GM19193 (cell line): Measurements from ENCODE around the gene MYT1.

Source experiments
- POLR2A ChIP-seq: IDR thresholded peaks from 4 replicates; pipeline ENCODE4 v1.6.1; 2011; ENCODE audit not compliant: insufficient read depth, insufficient read length; ENCODE audit errors: extremely low read depth

The MYT1 gene

GRCh38 chr20:64256282-64256935 is 92.2 kb downstream of the MYT1 start:
- TF ChIP-seq POLR2A: no peak

DNA sequence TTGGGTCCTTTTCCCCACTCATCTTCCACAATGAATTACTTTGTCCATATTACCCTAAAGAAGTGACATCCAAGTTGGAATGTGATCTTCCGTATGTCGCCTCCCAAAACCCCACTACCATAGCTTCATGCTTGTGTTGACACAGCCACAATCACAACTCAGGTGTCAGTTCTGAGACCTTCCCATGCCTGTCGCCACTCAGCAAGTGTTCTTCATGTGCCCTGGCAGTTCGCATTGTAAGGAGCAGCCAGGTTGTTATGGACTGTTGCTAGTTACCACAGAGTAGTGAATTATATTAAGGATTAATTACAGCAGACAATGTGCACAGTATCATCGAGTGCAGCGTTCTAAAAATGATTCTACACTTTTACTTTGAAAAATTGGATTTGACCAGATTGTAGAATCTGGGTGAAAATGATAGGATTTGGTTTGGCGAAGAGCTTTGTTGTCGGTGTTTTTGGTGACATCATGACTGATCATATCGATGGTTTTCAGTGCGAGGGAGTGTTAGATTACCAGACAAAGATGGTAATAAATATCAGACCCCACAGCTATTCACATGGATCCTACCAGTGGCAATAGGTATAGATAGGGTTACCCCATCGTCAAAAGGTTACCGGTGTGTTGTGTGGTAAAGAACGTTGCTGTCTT is 93.0 kb downstream of the MYT1 start:
- TF ChIP-seq POLR2A: no peak

- TF ChIP-seq POLR2A: no peak
Observed at GRCh38 chr20:64258071-64258823, 94.0 kb downstream of the MYT1 start.

GRCh38 chr20:64260239-64260638 is 96.0 kb downstream of the MYT1 start:
- no peak for TF ChIP-seq POLR2A

DNA sequence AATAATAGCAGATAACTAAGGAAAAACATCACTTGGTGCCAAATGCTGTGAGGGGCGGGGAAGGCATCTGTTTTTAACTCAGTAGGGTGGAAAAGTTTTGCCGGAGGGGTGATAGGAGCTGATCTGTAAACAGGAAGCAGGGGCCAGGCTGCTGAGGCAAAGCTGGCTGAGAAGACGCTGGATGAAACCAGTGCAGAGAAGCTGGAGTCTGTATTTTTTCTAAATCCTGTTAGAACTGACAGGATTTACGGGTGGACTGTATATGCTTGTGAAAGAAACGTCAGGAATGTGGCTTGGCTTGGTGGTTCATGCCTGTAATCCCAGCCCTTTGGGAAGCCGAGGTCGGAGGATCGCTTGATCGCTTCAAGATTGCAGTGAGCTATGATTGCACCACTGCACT is 96.9 kb downstream of the MYT1 start:
- TF ChIP-seq POLR2A: no peak

GRCh38 chr20:64264091-64264490 is 99.8 kb downstream of the MYT1 start:
- no peak for TF ChIP-seq POLR2A

DNA sequence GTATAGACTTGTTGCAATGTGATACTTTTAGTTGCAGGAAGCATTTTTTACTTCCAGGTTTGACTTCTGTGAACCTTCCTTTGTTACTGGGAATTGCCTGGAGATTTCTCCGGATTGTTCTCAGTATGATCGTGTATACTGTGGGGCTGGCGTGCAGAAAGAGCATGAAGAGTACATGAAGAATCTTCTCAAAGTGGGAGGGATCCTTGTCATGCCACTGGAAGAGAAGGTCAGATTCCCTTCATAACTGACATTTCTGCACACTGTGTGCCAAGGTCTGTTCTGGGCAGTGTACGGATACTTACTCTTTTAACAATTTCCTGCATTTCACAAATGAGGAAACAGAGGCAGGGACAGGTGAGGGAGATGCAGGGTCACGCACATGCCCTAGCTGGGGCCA is 100.9 kb downstream of the MYT1 start:
- TF ChIP-seq POLR2A: no peak

GRCh38 chr20:64266988-64267387 is 102.7 kb downstream of the MYT1 start:
- TF ChIP-seq POLR2A: no peak

- no peak for TF ChIP-seq POLR2A
Observed at GRCh38 chr20:64268174-64268573, 103.9 kb downstream of the MYT1 start.

GRCh38 chr20:64269604-64270411 is 105.6 kb downstream of the MYT1 start:
- no peak for TF ChIP-seq POLR2A

DNA sequence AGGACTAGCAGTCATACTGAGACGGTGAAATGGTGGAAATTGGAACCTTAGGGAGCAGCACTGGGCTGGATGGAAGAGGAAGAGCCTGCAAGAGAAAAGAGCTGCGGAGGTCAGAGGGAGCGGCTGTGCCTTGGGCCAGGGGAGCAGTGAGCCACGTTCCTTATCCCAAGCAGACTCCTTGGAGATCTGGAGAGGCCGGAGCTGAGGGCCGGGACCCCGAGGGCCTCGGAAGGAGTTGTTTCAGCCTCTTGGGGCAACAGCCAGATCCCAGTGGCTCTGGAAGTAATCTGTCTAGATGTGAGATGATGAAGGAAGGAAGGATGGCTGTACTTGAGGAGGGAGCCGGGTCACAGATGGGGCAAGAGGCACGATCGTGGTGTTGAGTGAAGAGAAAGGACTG is 107.4 kb downstream of the MYT1 start:
- no peak for TF ChIP-seq POLR2A

- no peak for TF ChIP-seq POLR2A
Observed at GRCh38 chr20:64273109-64273508, 108.9 kb downstream of the MYT1 start.

DNA sequence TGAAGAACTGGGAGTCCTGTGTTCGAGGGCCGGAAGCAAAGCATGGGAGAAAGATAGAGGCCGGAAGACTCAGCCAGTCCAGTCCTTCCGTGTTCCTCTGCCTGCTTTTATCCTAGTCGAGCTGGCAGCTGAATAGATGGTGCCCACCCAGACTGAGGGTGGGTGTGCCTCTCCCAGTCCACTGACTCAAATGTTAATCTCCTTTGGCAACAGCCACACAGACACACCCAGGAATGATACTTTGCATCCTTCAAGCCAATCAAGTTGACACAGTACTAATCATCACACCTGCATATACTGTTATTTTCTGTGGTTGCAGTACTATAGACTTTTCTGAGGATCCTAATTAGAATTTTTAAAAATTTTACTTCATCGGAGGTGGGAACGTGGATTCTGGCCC is 112.6 kb downstream of the MYT1 start:
- TF ChIP-seq POLR2A: no peak

DNA sequence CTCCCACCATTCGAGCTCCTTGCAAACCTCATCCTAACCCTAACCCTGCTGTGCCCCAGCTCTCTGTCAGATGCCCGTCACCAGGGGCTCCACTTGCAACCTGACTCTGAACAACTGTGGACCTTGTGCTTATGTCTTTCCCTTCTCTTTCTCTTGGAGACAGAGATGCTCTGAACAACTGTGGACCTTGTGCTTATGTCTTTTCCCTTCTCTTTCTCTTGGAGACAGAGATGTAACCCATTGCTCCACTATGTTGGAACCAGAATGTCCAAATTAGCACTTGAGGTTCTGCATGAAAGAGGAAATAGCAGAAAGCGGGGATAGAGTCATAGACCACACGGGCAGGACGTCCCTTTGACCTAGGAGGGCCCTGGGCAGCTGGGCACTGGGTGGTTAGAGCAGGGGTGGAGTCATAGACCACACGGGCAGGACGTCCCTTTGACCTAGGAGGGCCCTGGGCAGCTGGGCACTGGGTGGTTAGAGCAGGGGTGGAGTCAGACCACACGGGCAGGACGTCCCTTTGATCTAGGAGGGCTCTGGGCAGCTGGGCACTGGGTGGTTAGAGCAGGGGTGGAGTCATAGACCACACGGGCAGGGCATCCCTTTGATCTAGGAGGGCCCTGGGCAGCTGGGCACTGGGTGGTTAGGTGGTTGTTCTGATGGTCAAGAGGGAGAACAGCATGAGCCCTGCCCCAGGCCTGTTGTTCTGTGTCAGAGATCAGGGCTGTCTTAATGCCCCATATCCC is 113.5 kb downstream of the MYT1 start:
- no peak for TF ChIP-seq POLR2A
